Measurements from ENCODE around the gene ARHGAP26. TPM values are rescaled to one million over a fixed set of nuclear protein-coding genes. Genes with fewer than 3 reads are reported as not detected.

ARHGAP26 gene
- total and polyA plus RNA-seq, 4 donors: 1.8 to 16.7 (median 4.1) TPM

DNA sequence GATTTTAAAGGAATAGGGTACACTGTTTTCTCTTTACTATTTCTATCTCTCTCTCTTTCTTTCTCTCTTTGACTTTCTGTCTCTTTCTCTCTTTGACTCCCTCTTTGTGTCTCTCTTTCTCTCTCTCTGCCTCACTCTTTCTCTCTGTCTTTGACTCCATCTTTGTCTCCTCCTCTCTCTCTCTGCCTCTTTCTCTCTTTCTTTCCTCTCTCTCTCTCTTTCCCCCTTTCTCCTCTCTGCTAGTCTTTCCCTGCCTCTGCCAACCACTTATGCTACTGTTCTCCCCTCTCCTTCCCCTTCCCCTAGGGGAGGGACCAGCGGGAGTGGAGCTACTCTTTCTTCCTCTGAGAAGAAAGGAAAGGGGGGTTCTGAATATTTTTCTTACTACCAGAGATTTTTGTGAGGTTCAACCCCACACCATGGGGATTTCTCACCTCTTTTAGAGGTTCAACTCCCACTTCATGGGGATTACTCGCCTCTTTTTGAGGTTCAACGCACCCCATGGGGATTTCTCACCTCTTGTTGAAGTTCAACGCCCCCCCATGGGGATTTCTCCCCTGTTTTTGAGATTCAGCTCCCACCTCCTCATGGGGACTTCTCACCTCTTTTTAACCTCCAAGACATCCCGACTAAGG, 323.4 kb downstream of the ARHGAP26 start:
- WGBS: 82% methylated on average over 5 of the region's 5 CpGs
- no peak overlapping the region for H3K27ac ChIP-seq (ENCODE audit: low read depth in 1 of 2, low read length in 2 of 2)
- no peak for DNase-seq (ENCODE audit: low spot score)
- peaks cover 0 to 1% (median 0%) of the 10 kb centered on the region in 4 donors for H3K4me1 ChIP-seq (ENCODE audit: control insufficient read depth in 4 of 4, insufficient read depth in 4 of 4, low read length in 3 of 4)
- H3K27me3 ChIP-seq (ENCODE audit: control insufficient read depth in 4 of 4, insufficient read depth in 4 of 4, low read length in 3 of 4): no peaks in the 10 kb centered on the region
- H3K4me3 ChIP-seq (ENCODE audit: low read depth in 1 of 3, low read length in 3 of 3): no peak overlapping the region
- H3K9ac ChIP-seq (ENCODE audit: low read depth in 1 of 2, low read length in 2 of 2): no peak overlapping the region
- no peaks in the 10 kb centered on the region for H3K36me3 ChIP-seq (ENCODE audit: control insufficient read depth in 4 of 4, insufficient read depth in 3 of 4, low read depth in 1 of 4, low read length in 3 of 4)
- no peaks in the 10 kb centered on the region for H3K9me3 ChIP-seq (ENCODE audit: control insufficient read depth in 4 of 4, low read length in 3 of 4)
- no peak for TF ChIP-seq HNF4A (conservative IDR thresholded peaks at IDR 0.05)
- no peak for TF ChIP-seq FOXA2 (IDR thresholded peaks at IDR 0.05)
- TF ChIP-seq JUND (IDR thresholded peaks at IDR 0.05): no peak
- no peak for TF ChIP-seq NR2F2 (IDR thresholded peaks at IDR 0.05)
- no peak for TF ChIP-seq HNF4G (IDR thresholded peaks at IDR 0.05)
- TF ChIP-seq, protein P1, sequence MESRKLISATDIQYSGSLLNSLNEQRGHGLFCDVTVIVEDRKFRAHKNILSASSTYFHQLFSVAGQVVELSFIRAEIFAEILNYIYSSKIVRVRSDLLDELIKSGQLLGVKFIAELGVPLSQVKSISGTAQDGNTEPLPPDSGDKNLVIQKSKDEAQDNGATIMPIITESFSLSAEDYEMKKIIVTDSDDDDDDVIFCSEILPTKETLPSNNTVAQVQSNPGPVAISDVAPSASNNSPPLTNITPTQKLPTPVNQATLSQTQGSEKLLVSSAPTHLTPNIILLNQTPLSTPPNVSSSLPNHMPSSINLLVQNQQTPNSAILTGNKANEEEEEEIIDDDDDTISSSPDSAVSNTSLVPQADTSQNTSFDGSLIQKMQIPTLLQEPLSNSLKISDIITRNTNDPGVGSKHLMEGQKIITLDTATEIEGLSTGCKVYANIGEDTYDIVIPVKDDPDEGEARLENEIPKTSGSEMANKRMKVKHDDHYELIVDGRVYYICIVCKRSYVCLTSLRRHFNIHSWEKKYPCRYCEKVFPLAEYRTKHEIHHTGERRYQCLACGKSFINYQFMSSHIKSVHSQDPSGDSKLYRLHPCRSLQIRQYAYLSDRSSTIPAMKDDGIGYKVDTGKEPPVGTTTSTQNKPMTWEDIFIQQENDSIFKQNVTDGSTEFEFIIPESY (IDR thresholded peaks at IDR 0.05): no peak
- TF ChIP-seq, protein P2, sequence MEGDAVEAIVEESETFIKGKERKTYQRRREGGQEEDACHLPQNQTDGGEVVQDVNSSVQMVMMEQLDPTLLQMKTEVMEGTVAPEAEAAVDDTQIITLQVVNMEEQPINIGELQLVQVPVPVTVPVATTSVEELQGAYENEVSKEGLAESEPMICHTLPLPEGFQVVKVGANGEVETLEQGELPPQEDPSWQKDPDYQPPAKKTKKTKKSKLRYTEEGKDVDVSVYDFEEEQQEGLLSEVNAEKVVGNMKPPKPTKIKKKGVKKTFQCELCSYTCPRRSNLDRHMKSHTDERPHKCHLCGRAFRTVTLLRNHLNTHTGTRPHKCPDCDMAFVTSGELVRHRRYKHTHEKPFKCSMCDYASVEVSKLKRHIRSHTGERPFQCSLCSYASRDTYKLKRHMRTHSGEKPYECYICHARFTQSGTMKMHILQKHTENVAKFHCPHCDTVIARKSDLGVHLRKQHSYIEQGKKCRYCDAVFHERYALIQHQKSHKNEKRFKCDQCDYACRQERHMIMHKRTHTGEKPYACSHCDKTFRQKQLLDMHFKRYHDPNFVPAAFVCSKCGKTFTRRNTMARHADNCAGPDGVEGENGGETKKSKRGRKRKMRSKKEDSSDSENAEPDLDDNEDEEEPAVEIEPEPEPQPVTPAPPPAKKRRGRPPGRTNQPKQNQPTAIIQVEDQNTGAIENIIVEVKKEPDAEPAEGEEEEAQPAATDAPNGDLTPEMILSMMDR (IDR thresholded peaks at IDR 0.05; ENCODE audit: low read depth, low read length, missing input control): no peak
- TF ChIP-seq, protein P3, sequence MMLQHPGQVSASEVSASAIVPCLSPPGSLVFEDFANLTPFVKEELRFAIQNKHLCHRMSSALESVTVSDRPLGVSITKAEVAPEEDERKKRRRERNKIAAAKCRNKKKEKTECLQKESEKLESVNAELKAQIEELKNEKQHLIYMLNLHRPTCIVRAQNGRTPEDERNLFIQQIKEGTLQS (IDR thresholded peaks at IDR 0.05): no peak
- no peak for TF ChIP-seq TAF1 (conservative IDR thresholded peaks at IDR 0.05)
- TF ChIP-seq FOXA1 (IDR thresholded peaks at IDR 0.05): no peak
- no peak for TF ChIP-seq YY1 (IDR thresholded peaks at IDR 0.05)
- TF ChIP-seq RXRA (IDR thresholded peaks at IDR 0.05): no peak
- TF ChIP-seq GABPA (IDR thresholded peaks at IDR 0.05 in 1 of 2, conservative IDR thresholded peaks at IDR 0.05 in 1 of 2): no peak
- TF ChIP-seq, protein P4, sequence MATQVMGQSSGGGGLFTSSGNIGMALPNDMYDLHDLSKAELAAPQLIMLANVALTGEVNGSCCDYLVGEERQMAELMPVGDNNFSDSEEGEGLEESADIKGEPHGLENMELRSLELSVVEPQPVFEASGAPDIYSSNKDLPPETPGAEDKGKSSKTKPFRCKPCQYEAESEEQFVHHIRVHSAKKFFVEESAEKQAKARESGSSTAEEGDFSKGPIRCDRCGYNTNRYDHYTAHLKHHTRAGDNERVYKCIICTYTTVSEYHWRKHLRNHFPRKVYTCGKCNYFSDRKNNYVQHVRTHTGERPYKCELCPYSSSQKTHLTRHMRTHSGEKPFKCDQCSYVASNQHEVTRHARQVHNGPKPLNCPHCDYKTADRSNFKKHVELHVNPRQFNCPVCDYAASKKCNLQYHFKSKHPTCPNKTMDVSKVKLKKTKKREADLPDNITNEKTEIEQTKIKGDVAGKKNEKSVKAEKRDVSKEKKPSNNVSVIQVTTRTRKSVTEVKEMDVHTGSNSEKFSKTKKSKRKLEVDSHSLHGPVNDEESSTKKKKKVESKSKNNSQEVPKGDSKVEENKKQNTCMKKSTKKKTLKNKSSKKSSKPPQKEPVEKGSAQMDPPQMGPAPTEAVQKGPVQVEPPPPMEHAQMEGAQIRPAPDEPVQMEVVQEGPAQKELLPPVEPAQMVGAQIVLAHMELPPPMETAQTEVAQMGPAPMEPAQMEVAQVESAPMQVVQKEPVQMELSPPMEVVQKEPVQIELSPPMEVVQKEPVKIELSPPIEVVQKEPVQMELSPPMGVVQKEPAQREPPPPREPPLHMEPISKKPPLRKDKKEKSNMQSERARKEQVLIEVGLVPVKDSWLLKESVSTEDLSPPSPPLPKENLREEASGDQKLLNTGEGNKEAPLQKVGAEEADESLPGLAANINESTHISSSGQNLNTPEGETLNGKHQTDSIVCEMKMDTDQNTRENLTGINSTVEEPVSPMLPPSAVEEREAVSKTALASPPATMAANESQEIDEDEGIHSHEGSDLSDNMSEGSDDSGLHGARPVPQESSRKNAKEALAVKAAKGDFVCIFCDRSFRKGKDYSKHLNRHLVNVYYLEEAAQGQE (IDR thresholded peaks at IDR 0.05): no peak
- TF ChIP-seq EGR1 (IDR thresholded peaks at IDR 0.05; ENCODE audit: low read depth in 2 of 2): no peak
- TF ChIP-seq SP1 (IDR thresholded peaks at IDR 0.05): no peak
- TF ChIP-seq, protein P5, sequence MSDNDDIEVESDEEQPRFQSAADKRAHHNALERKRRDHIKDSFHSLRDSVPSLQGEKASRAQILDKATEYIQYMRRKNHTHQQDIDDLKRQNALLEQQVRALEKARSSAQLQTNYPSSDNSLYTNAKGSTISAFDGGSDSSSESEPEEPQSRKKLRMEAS (IDR thresholded peaks at IDR 0.05): no peak
- no peak for TF ChIP-seq RAD21 (IDR thresholded peaks at IDR 0.05)

All from liver (tissue), 9 donors.